SK-N-MC (cell line): ENCODE data around the gene BLNK.

Source experiments
- DNase-seq: peaks from one replicate; pipeline ENCODE4 v3.0.0-alpha.2; 2011; ENCODE audit warnings: low read depth, low spot score
- H3K27ac ChIP-seq: fragments of 200-600 bp; sonication (generic); 2 replicates; pipeline ENCODE4 v1.5.1; 2016; ENCODE audit warnings: mixed run types
- H3K36me3 ChIP-seq: fragments of 200-600 bp; sonication (generic); 2 replicates; pipeline ENCODE4 v1.6.1; 2017; ENCODE audit warnings: antibody characterized with exemption, low read length, mixed read lengths; ENCODE audit not compliant: insufficient read depth
- H3K4me3 ChIP-seq: fragments of 200-600 bp; sonication (generic); 2 replicates; pipeline ENCODE4 v1.5.1; 2016
- H3K9ac ChIP-seq: fragments of 200-600 bp; sonication (generic); 2 replicates; pipeline ENCODE4 v1.8.0; 2017; ENCODE audit warnings: mixed run types, mixed read lengths; ENCODE audit not compliant: insufficient read length
- H3K9me3 ChIP-seq: fragments of 200-600 bp; sonication (generic); 2 replicates; pipeline ENCODE4 v1.6.1; 2017; ENCODE audit warnings: low read depth, mild to moderate bottlenecking, antibody characterized with exemption, low read length, moderate library complexity, mixed read lengths
- EZH2 ChIP-seq: fragments of 200-600 bp; sonication (generic); IDR thresholded peaks from one replicate; pipeline ENCODE4 v1.6.1; 2017; ENCODE audit warnings: antibody characterized with exemption
- FOXP2 ChIP-seq: optimal IDR thresholded peaks from 2 replicates; pipeline ENCODE3; 2011; ENCODE audit warnings: mild to moderate bottlenecking, moderate library complexity; ENCODE audit not compliant: insufficient read depth; ENCODE audit errors: extremely low read length, control extremely low read depth
- POLR2AphosphoS5 ChIP-seq: IDR thresholded peaks from 2 replicates; pipeline ENCODE4 v1.6.1; 2012; ENCODE audit warnings: mild to moderate bottlenecking, low read depth, low read length, borderline replicate concordance

The BLNK gene

DNA sequence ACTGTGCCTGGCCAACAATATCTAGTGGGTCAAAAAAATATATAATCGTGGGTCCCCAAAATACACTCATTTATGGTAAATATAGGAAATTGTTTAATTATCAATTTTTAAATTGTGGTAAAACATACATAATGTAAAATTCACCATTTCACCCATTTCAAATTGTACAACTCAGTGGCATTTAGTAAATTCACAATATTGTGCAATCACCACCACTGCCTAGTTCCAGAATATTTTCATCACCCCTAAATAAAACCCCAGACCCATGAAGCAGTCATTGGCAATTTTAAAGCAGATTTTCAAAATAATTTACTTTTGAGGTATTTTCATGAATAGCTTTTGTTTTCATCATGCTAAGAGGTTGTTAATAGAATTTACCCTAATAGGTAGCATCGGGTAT lies 10.2 kb downstream of the BLNK start:
- Histone ChIP-seq H3K9ac (no peak overlapping the region), H3K36me3 (no peaks in the 10 kb centered on the region), H3K27ac (no peak overlapping the region), H3K4me3 (no peak overlapping the region), H3K9me3 (no peaks in the 10 kb centered on the region)
- TF ChIP-seq EZH2: no peak
- no peak for TF ChIP-seq FOXP2
- TF ChIP-seq POLR2AphosphoS5: no peak
- DNase-seq: no peak

DNA sequence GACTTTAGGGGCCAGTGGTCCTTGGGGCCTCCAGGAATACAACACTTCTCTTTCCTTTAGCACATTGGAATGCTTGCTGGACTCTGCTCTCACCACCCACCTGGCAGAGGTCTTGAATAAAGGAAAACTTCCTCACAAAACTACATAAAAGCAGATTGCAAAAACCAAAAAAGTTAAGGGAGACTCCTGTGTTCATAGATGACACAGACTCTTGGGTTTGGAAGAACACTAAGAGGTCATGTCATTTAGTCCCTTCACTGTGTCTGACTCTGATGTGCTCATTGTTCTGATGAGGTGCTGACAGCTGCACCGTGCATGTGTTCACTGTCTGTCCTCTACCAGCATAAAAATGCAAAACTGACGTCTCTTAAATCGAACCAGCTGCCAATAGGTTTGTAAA lies 11.4 kb downstream of the BLNK start:
- H3K4me3 ChIP-seq: no peak overlapping the region
- no peak overlapping the region for H3K27ac ChIP-seq

DNA sequence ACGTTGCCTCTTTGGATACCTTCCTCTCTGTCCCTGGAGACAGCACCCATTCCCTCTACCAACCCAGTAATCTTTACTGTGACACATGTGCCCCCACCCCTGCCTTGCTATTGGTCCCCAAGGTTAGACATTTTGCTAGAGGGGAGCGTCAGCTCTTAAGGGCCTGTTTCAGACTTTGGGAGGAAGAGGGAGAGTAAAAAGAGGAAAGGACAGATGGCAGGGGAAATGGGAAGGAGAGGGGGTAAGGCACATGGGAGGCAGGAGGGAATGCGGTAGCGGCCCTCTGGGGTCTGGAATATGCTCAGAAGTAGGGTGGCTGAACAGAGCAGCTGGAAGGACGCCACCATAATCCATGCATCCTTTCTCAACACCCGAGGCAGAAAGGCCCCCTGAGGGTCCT lies 12.2 kb downstream of the BLNK start:
- H3K9ac ChIP-seq: no peak overlapping the region
- H3K27ac ChIP-seq: no peak overlapping the region
- DNase-seq: no peak
- H3K9me3 ChIP-seq: no peaks in the 10 kb centered on the region
- TF ChIP-seq FOXP2 (no peak), EZH2 (no peak), POLR2AphosphoS5 (no peak)
- no peak overlapping the region for H3K4me3 ChIP-seq
- H3K36me3 ChIP-seq: no peaks in the 10 kb centered on the region

More for the DNA sequence above, 11.4 kb downstream of the BLNK start:
- Histone ChIP-seq H3K9ac (no peak overlapping the region), H3K9me3 (no peaks in the 10 kb centered on the region), H3K36me3 (no peaks in the 10 kb centered on the region)
- TF ChIP-seq POLR2AphosphoS5 (no peak), FOXP2 (no peak), EZH2 (no peak)
- DNase-seq: no peak

DNA sequence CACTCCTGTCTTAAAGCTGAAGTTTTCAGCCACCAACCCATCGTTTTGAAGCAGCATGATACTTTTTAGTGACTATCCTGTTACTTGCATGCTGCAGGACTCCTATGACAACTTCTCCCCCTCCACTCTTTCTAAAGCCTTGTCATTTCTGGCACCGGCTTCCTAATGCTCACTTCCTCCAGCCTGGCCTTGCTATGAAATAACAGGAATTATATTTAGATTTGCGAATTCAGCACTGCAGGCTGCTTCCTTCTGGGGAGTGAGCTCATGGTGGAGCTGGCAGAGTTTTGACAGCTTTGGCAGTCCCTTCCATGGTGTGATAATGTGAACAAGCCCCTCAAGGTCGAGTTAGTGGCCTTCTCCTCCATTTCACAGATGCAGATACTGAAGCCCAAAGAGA lies 13.4 kb downstream of the BLNK start:
- Histone ChIP-seq H3K4me3 (no peak overlapping the region), H3K36me3 (no peaks in the 10 kb centered on the region), H3K27ac (no peak overlapping the region), H3K9ac (no peak overlapping the region), H3K9me3 (no peaks in the 10 kb centered on the region)
- TF ChIP-seq POLR2AphosphoS5 (no peak), FOXP2 (no peak), EZH2 (no peak)
- no peak for DNase-seq

DNA sequence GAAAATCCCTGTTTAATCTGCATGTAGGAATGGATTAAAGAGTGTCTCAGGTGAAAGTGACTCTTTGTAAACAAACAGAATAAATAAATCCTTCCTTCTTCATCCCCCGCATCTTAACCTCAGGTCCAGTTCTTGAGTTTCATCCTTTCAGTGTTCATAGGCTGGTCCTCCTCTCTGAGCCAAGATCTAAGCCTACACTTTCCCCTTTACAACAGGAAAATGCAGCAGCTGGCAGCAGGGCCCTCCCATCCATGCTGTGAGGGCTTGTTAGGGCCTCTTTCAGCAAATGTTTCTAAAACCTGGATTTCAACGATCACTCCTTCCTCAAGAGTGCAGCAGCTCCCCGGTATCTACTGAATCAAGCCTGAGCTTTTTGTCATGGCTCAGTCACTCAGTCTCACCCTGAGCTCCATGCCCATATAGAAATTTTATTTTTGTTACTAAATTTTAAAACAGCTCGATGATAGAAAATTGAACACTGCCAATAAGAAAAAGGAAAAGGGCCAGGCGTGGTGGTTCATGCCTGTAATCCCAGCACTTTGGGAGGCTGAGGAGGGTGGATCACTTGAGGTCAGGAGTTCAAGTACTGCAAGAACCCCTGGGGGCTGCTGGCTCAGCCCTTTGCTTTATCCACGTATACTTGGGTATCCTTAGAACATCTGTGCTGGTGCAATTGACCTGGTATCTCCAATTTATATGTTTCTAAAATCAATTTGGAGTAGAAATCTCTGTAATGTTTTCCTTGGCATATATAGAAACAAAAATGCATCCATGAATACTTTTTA lies 15.6 kb downstream of the BLNK start:
- Histone ChIP-seq H3K9ac (no peak overlapping the region), H3K4me3 (no peak overlapping the region), H3K36me3 (no peaks in the 10 kb centered on the region), H3K27ac (no peak overlapping the region), H3K9me3 (no peaks in the 10 kb centered on the region)
- DNase-seq: no peak
- TF ChIP-seq POLR2AphosphoS5 (no peak), FOXP2 (no peak), EZH2 (no peak)

DNA sequence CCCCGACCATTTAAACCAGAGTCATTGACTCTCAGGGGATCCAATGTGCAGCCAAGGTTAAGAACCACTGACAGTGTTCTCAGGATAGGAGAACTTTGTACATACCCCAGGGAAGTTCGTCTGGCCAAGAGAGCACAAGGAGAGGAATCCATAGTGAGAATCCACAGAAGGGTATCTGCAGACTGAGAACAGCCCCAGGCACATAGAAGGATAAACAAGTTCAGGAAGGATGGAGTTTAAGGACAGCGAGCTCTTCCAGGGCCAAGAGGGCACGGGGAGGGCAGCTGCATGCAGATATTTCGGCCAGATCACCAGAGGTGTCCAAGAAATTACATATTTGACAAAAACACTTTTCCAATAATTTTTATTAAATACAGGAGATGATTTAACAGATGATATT lies 16.4 kb downstream of the BLNK start:
- Histone ChIP-seq H3K27ac (no peak overlapping the region), H3K9ac (no peak overlapping the region), H3K4me3 (no peak overlapping the region), H3K9me3 (no peaks in the 10 kb centered on the region), H3K36me3 (no peaks in the 10 kb centered on the region)
- TF ChIP-seq EZH2 (no peak), POLR2AphosphoS5 (no peak), FOXP2 (no peak)
- no peak for DNase-seq

DNA sequence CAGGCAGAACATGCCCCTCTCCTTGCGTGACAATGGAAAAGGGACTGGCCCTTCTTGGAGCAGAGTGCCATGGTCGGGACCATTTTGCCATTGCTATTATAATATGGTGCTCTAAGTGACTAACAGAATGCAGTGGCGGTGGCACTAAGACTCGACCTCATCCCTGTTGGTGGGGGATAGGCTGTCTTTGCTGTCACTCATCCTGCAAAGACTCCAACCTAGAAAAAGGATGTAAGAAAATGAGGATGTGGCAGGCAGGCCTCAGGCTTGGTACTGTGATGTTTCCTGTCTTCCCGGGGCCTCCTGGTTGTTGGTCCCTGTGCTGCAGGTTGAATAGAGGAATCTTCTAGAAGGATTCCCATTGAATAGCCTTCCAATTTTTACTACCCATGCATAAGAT lies 18.6 kb downstream of the BLNK start:
- H3K27ac ChIP-seq: no peak overlapping the region
- H3K9me3 ChIP-seq: no peaks in the 10 kb centered on the region
- H3K9ac ChIP-seq: no peak overlapping the region
- TF ChIP-seq EZH2: no peak
- TF ChIP-seq POLR2AphosphoS5: no peak
- no peak for TF ChIP-seq FOXP2
- DNase-seq: no peak
- no peak overlapping the region for H3K4me3 ChIP-seq
- H3K36me3 ChIP-seq: no peaks in the 10 kb centered on the region

DNA sequence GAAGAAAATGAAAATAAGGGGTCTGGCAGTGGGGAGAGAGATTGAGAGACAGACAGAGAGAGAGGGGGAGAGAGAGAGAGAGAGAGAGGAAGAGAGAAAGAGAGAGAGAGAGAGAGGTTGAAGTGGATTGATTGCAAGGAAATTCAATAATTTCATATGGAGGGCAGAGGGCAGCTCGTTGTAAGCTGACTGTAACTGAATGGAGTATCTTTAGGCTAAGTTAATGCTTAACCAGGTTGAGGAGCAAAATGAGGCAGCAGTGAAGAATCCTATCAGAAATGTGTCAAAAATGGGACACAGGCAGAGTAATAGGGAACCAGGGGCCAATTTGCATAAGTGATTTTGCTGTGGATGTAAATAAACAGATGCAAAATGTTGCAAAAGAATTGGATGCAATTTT lies 21.0 kb downstream of the BLNK start:
- no peaks in the 10 kb centered on the region for H3K9me3 ChIP-seq
- H3K36me3 ChIP-seq: no peaks in the 10 kb centered on the region
- no peak overlapping the region for H3K27ac ChIP-seq

DNA sequence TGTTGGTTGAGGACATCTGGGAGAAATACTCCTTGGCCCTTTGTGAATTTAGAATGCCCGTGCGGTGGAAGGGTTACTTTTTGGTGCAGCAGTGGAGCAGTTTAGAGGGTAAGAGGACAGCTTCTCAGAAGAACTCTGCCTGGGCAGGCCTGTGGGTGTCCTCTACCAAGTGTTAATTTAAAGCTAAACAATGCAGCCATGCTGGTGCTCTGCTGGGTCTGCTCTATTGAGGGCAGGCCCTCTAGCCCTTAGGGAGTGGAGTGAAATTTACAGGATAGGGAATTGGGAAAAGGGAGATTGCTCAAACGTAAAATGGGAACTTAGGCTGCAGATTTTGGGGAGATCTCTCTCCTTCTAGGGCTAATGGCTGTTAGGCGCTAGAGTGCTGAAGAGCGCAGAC lies 22.1 kb downstream of the BLNK start:
- TF ChIP-seq POLR2AphosphoS5: no peak
- no peak for TF ChIP-seq FOXP2
- TF ChIP-seq EZH2: no peak
- Histone ChIP-seq H3K36me3 (no peaks in the 10 kb centered on the region), H3K27ac (no peak overlapping the region), H3K9me3 (no peaks in the 10 kb centered on the region), H3K4me3 (no peak overlapping the region), H3K9ac (no peak overlapping the region)
- no peak for DNase-seq

More for the DNA sequence above, 21.0 kb downstream of the BLNK start:
- no peak for DNase-seq
- TF ChIP-seq POLR2AphosphoS5 (no peak), EZH2 (no peak), FOXP2 (no peak)
- Histone ChIP-seq H3K4me3 (no peak overlapping the region), H3K9ac (no peak overlapping the region)
